PC-9 (cell line): ENCODE measurements around the gene RIPOR3. TPM values are rescaled to one million over a fixed set of nuclear protein-coding genes. Genes with fewer than 3 reads are reported as not detected.
"Not testable (repeated sequence)": the region's sequence is repeated elsewhere in the genome, so short reads cannot be mapped to it uniquely, and the experiment has no call there.

Source experiments
- BruUV-seq: library from RNA; stranded (reverse); fragments of 400-500 nt; replicated peaks from 2 replicates; lab custom pipeline; 2021; lab: Mats Ljungman, UMichigan
- CTCF ChIA-PET: fragments of 300-600 bp; sonication (Branson Sonifier 250); formaldehyde crosslinking; loops from one replicate; lab custom pipeline; 2022; ENCODE audit warnings: antibody characterized with exemption; lab: Charles Lee
- POLR2A ChIA-PET: fragments of 300-600 bp; sonication (Branson Sonifier 250); formaldehyde crosslinking; loops from one replicate; lab custom pipeline; 2022; ENCODE audit warnings: antibody characterized with exemption; ENCODE audit not compliant: unreplicated experiment; lab: Charles Lee
- DNase-seq, 2 experiments: peaks; one replicate each; pipeline versions ENCODE4 v3.0.0 to v3.0.0-alpha.2; 2015 to 2022; ENCODE audit warnings: mixed read lengths in 1 of 2
- H2AFZ ChIP-seq: fragments of 200-600 bp; sonication (generic); 2 replicates; pipeline ENCODE4 v1.8.1; 2017; ENCODE audit warnings: antibody characterized with exemption
- H3F3A ChIP-seq: fragments of 200-600 bp; sonication (generic); 2 replicates; pipeline ENCODE4 v1.8.1; 2017; ENCODE audit warnings: antibody characterized with exemption, mild to moderate bottlenecking, low read depth; ENCODE audit not compliant: insufficient read depth
- H3K27ac ChIP-seq: fragments of 200-600 bp; sonication (generic); 2 replicates; pipeline ENCODE4 v1.6.1; 2016; ENCODE audit warnings: mixed run types
- H3K27me3 ChIP-seq: fragments of 200-600 bp; sonication (generic); 2 replicates; pipeline ENCODE4 v1.6.1; 2016; ENCODE audit warnings: low read depth, mixed run types; ENCODE audit not compliant: insufficient read depth
- H3K36me3 ChIP-seq: fragments of 200-600 bp; sonication (generic); 2 replicates; pipeline ENCODE4 v1.6.1; 2016; ENCODE audit warnings: low read depth, mixed run types
- H3K4me1 ChIP-seq: fragments of 200-600 bp; sonication (generic); replicated peaks from 2 replicates; pipeline ENCODE4 v1.6.1; 2016; ENCODE audit warnings: mixed run types; ENCODE audit not compliant: insufficient read depth
- H3K4me2 ChIP-seq: fragments of 200-600 bp; sonication (generic); 2 replicates; pipeline ENCODE4 v1.6.1; 2017; ENCODE audit warnings: mixed run types
- H3K4me3 ChIP-seq: fragments of 200-600 bp; sonication (generic); 2 replicates; pipeline ENCODE4 v1.6.1; 2016; ENCODE audit warnings: mixed run types
- H3K79me2 ChIP-seq: fragments of 200-600 bp; sonication (generic); 2 replicates; pipeline ENCODE4 v1.6.1; 2017; ENCODE audit warnings: low read depth, mixed run types
- H3K9me2 ChIP-seq: fragments of 200-600 bp; sonication (generic); 2 replicates; pipeline ENCODE4 v1.8.1; 2017; ENCODE audit warnings: mild to moderate bottlenecking; ENCODE audit not compliant: insufficient read depth
- H3K9me3 ChIP-seq: fragments of 200-600 bp; sonication (generic); 2 replicates; pipeline ENCODE4 v1.8.1; 2016; ENCODE audit warnings: low read depth; ENCODE audit not compliant: insufficient read depth
- H4K20me1 ChIP-seq: fragments of 200-600 bp; sonication (generic); 2 replicates; pipeline ENCODE4 v1.8.1; 2017; ENCODE audit not compliant: insufficient read depth
- EZH2 ChIP-seq: fragments of 200-600 bp; sonication (generic); IDR thresholded peaks from 2 replicates; pipeline ENCODE4 v1.8.0; 2017; ENCODE audit warnings: antibody characterized with exemption, low read depth
- intact Hi-C: fragments of 100-400 bp; cut with micrococcal nuclease; formaldehyde crosslinking; loops from one replicate; pipeline ENCODE4 v1.10.0; 2022; ENCODE audit not compliant: unreplicated experiment
- total RNA-seq: library from RNA; stranded (reverse); gene quantifications from 2 replicates; pipeline ENCODE4 v1.2.3, GENCODE V29; 2021
- TF ChIP-seq, protein P1 (sequence below): fragments of 200-600 bp; sonication (generic); conservative IDR thresholded peaks from 2 replicates; pipeline ENCODE4 v1.6.1; 2017; ENCODE audit warnings: mixed run types, antibody characterized with exemption, mild to moderate bottlenecking, moderate library complexity

Gene RIPOR3
- total RNA-seq, 1 experiment from 2014 or later: 6.3 TPM

GRCh38 chr20:50676858-50677257 is 14.5 kb downstream of the RIPOR3 start:
- H3K4me2 ChIP-seq: peak overlapping the region; percentile 21; the same call in 1 of the 2 replicates
- no peak overlapping the region for H2AFZ ChIP-seq
- BruUV-seq: no TSS peak
- no peaks in the 10 kb centered on the region for H3K9me2 ChIP-seq
- 0 out of 2 replicates have a peak, but pooled peaks cover 3% of the 10 kb centered on the region for H3K79me2 ChIP-seq
- peaks cover 71% of the 10 kb centered on the region for H3K4me1 ChIP-seq
- no peaks in the 10 kb centered on the region for H4K20me1 ChIP-seq
- CTCF ChIA-PET: interaction anchor here (0.7 kb wide), 1 partner anchor 84 kb away, joined by 10 read pairs; no protein-coding TSS in a partner anchor
- no peaks in the 10 kb centered on the region for H3K27me3 ChIP-seq
- DNase-seq: no peak
- no peaks in the 10 kb centered on the region for H3K36me3 ChIP-seq
- POLR2A ChIA-PET: interaction anchor here (0.5 to 0.6 kb wide), 2 partner anchors 185 to 1428 kb away, joined by 15 to 19 read pairs; no protein-coding TSS in a partner anchor
- H3K27ac ChIP-seq: peak overlapping the region; percentile 89
- intact Hi-C loops: loop anchor here (5.0 kb wide), 1 partner anchor 110 kb away; no protein-coding TSS in a partner anchor
- TF ChIP-seq EZH2: no peak
- TF ChIP-seq, protein P1, sequence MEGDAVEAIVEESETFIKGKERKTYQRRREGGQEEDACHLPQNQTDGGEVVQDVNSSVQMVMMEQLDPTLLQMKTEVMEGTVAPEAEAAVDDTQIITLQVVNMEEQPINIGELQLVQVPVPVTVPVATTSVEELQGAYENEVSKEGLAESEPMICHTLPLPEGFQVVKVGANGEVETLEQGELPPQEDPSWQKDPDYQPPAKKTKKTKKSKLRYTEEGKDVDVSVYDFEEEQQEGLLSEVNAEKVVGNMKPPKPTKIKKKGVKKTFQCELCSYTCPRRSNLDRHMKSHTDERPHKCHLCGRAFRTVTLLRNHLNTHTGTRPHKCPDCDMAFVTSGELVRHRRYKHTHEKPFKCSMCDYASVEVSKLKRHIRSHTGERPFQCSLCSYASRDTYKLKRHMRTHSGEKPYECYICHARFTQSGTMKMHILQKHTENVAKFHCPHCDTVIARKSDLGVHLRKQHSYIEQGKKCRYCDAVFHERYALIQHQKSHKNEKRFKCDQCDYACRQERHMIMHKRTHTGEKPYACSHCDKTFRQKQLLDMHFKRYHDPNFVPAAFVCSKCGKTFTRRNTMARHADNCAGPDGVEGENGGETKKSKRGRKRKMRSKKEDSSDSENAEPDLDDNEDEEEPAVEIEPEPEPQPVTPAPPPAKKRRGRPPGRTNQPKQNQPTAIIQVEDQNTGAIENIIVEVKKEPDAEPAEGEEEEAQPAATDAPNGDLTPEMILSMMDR: no peak
- no peaks in the 10 kb centered on the region for H3K9me3 ChIP-seq
- H3K4me3 ChIP-seq: no peak overlapping the region
- H3F3A ChIP-seq: peaks cover 65% of the 10 kb centered on the region

- intact Hi-C loops: loop anchor here (5.0 kb wide), 1 partner anchor 111 kb away; no protein-coding TSS in a partner anchor
- H3F3A ChIP-seq: peaks cover 67% of the 10 kb centered on the region
- peak in 1 of 2 experiments; percentile 51 for DNase-seq
- H3K9me3 ChIP-seq, H3K4me3 ChIP-seq, H3K36me3 ChIP-seq, H2AFZ ChIP-seq, H3K79me2 ChIP-seq, H3K9me2 ChIP-seq, H3K27me3 ChIP-seq, H4K20me1 ChIP-seq: not testable (repeated sequence)
- BruUV-seq: TSS peak; percentile 76
- peak overlapping the region; percentile 66 for H3K4me2 ChIP-seq
- ChIA-PET POLR2A (interaction anchor here (0.5 to 1.5 kb wide), 6 partner anchors 22 to 184 kb away, joined by 3 to 19 read pairs (median 7); no protein-coding TSS in a partner anchor), CTCF (interaction anchor here (0.6 to 1.1 kb wide), 3 partner anchors 37 to 67 kb away, joined by 3 to 4 read pairs (median 3); no protein-coding TSS in a partner anchor)
- peaks cover 75% of the 10 kb centered on the region for H3K4me1 ChIP-seq
- peak overlapping the region; percentile 89 for H3K27ac ChIP-seq
These were observed 15.0 kb downstream of the RIPOR3 start for GRCh38 chr20:50676377-50676731.

DNA sequence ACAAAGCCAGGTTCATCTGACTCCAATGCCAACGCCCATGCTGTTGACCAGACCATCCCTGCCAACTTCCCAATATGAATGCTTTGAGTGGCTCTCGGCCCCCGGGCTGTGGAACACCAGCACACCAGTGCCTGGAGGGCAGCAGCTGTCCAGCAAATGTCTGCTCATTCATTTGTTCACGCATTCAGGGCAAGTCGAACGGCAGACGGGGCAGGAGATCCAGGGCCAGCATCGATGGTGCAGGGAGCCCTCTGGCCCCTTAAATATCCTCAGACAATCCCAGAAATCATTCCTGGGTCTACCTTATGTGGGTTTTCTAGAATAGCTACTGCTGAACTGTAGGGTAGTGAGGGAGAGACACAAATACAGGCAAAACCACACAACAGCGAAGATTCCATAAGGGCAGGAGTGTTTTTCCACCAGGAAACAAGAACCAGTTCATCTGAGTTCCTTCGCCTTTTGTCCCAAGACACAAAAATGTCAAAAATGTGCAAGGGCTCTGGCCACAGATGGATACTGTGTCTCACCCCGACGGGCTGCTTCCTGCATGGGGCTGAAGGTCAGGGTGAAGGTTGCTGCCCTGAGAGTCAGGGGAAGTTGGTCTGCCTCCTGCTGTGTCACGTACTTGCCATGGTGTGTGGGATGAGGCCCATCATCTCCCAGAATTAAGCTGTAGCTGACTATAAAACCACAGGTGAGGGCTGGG is 15.5 kb downstream of the RIPOR3 start:
- DNase-seq: peak; percentile 89 to 98
- Histone ChIP-seq H3K9me3 (no peaks in the 10 kb centered on the region), H3K79me2 (0 out of 2 replicates have a peak, but pooled peaks cover 3% of the 10 kb centered on the region), H3K27ac (peak overlapping the region; percentile 89), H4K20me1 (no peaks in the 10 kb centered on the region), H3K36me3 (no peaks in the 10 kb centered on the region), H3K4me1 (peaks cover 76% of the 10 kb centered on the region), H3K4me2 (peak overlapping the region; percentile 66), H3K4me3 (0 out of 2 replicates have a peak overlapping the region, but pooled peaks have one; percentile 18), H3F3A (peaks cover 67% of the 10 kb centered on the region), H3K27me3 (no peaks in the 10 kb centered on the region), H3K9me2 (no peaks in the 10 kb centered on the region), H2AFZ (peak overlapping the region; percentile 36; the same call in 1 of the 2 replicates)
- intact Hi-C loops: loop anchor here (5.0 kb wide), 1 partner anchor 111 kb away; no protein-coding TSS in a partner anchor
- ChIA-PET CTCF (interaction anchor here (0.6 to 1.1 kb wide), 5 partner anchors 12 to 74 kb away, joined by 3 to 4 read pairs (median 3); no protein-coding TSS in a partner anchor), POLR2A (interaction anchor here (0.5 to 1.5 kb wide), 6 partner anchors 22 to 74 kb away, joined by 3 to 11 read pairs (median 4); no protein-coding TSS in a partner anchor)
- no TSS peak for BruUV-seq
- TF ChIP-seq, protein P1: no peak
- no peak for TF ChIP-seq EZH2
